ENCODE data around the gene ZNF345. TPM values are rescaled to one million over a fixed set of nuclear protein-coding genes. Genes with fewer than 3 reads are reported as not detected.

Gene ZNF345
- total and polyA plus RNA-seq, 2 of the 8 experiments (the other 6 are each of a cell fraction or from before 2014, with no cell fraction given): 3.2 to 5.1 TPM

GRCh38 chr19:36876993-36877938 lies 26.6 kb downstream of the ZNF345 start:
- no peaks in the 10 kb centered on the region for H3K79me1 ChIP-seq (ENCODE audit: low read depth, low read length)
- no peaks in the 10 kb centered on the region for H3K4me1 ChIP-seq (replicated peaks in 1 of 4; ENCODE audit: control insufficient read depth in 3 of 4, insufficient read depth in 4 of 4, low read length in 3 of 4)
- no peak overlapping the region for H3K18ac ChIP-seq (ENCODE audit: extremely low read depth, low read length)
- no peak overlapping the region for H3K4ac ChIP-seq (replicated peaks; ENCODE audit: insufficient read length, low read depth, low read length)
- peaks cover 0 to 56% (median 19%) of the 10 kb centered on the region in 4 experiments; a peak in 6 of 8 replicates for H3K36me3 ChIP-seq (ENCODE audit: control insufficient read depth in 2 of 4, insufficient read depth in 4 of 4, low read length in 3 of 4)
- H4K91ac ChIP-seq (replicated peaks; ENCODE audit: insufficient read length, low read length): no peak overlapping the region
- no peak overlapping the region for H3K4me2 ChIP-seq (ENCODE audit: insufficient read depth in 1 of 2, low read depth in 2 of 2, low read length in 2 of 2)
- no peak overlapping the region for H2AFZ ChIP-seq (ENCODE audit: low read length)
- no peak overlapping the region for H3K27ac ChIP-seq (ENCODE audit: low read depth, low read length)
- FAIRE-seq (no peak), DNase-seq (ENCODE audit: low read depth in 1 of 2, low spot score in 2 of 2) (no peak)
- no peak overlapping the region for H3K14ac ChIP-seq (ENCODE audit: insufficient read length)
- peaks cover 72 to 73% of the 10 kb centered on the region in 2 experiments for H3K9me3 ChIP-seq (ENCODE audit: insufficient read depth in 2 of 2, low read depth in 1 of 2, low read length in 1 of 2)
- H2BK5ac ChIP-seq (ENCODE audit: low read depth, low read length): no peak overlapping the region
- no peak overlapping the region for H4K5ac ChIP-seq (ENCODE audit: insufficient read length, low read depth, low read length)
- ChIA-PET POLR2A (ENCODE audit: partially characterized antibody) (no interaction called here), CTCF (ENCODE audit: partially characterized antibody) (no interaction called here)
- TF ChIP-seq ZNF274 (IDR thresholded peaks at IDR 0.05; ENCODE audit: borderline replicate concordance, extremely low read depth, low read length) (peak; percentile 97), SRF (IDR thresholded peaks at IDR 0.05; ENCODE audit: low read depth, low read length) (no peak)
- H2AK5ac ChIP-seq (ENCODE audit: low read depth, low read length): no peak overlapping the region
- no peaks in the 10 kb centered on the region for H3K27me3 ChIP-seq (replicated peaks in 1 of 4; ENCODE audit: control insufficient read depth in 3 of 4, extremely low read depth in 1 of 4, insufficient read depth in 3 of 4, low read length in 3 of 4)
- H2BK12ac ChIP-seq (ENCODE audit: low read depth, low read length): no peak overlapping the region
- WGBS, 2 experiments (ENCODE audit: extremely low coverage in 1 of 2, insufficient coverage in 1 of 2, insufficient read length in 1 of 2, insufficient replicate concordance in 2 of 2, low coverage in 1 of 2, low lambda C conversion rate in 2 of 2, missing lambda C conversion rate in 1 of 2): 93% methylated on average over 10 of the region's 10 CpGs; no CpG with 5 or more reads in 1 of the 2 experiments
- H3K23ac ChIP-seq (ENCODE audit: insufficient read length): no peak overlapping the region
- H4K20me1 ChIP-seq (replicated peaks in 1 of 2; ENCODE audit: control insufficient read depth in 1 of 2, insufficient read depth in 2 of 2, low read length in 2 of 2): no peaks in the 10 kb centered on the region
- H2BK20ac ChIP-seq (ENCODE audit: low read length): no peak overlapping the region
- H3K9ac ChIP-seq (replicated peaks in 1 of 4; ENCODE audit: extremely low read depth in 1 of 4, low read depth in 3 of 4, low read length in 3 of 4): no peak overlapping the region
- H2BK15ac ChIP-seq (ENCODE audit: low read length): no peak overlapping the region
- no peak overlapping the region for H3K4me3 ChIP-seq (ENCODE audit: extremely low read depth in 1 of 4, insufficient read depth in 2 of 4, low read depth in 3 of 4, low read length in 4 of 4)
- no peak overlapping the region for H4K8ac ChIP-seq (ENCODE audit: extremely low read depth, insufficient read depth, low read length)
- H3K79me2 ChIP-seq (ENCODE audit: control insufficient read depth in 1 of 2, insufficient read depth in 2 of 2, low read length in 2 of 2): no peaks in the 10 kb centered on the region
- H3K56ac ChIP-seq (replicated peaks; ENCODE audit: insufficient read length, low read depth, low read length): no peak overlapping the region
- H2BK120ac ChIP-seq (replicated peaks; ENCODE audit: low read depth, low read length): no peak overlapping the region
- no peaks in the 10 kb centered on the region for H3K23me2 ChIP-seq (ENCODE audit: low read depth, low read length)

All from H1 (cell line).